HepG2 (cell line): ENCODE measurements around the gene IZUMO4. TPM values are rescaled to one million over a fixed set of nuclear protein-coding genes. Genes with fewer than 3 reads are reported as not detected.

ENCODE experiments used
- DRAP1 ChIP-seq: IDR thresholded peaks from 2 replicates; pipeline ENCODE4 v1.6.1; 2016; ENCODE audit warnings: missing genetic modification reagents, missing compliant biosample characterization
- HNRNPLL ChIP-seq: fragments of 200-400 bp; formaldehyde crosslinking; IDR thresholded peaks from 2 replicates; pipeline ENCODE4 v1.6.1; 2017; ENCODE audit warnings: mild to moderate bottlenecking, low read depth, low read length; ENCODE audit not compliant: poor library complexity, severe bottlenecking
- ISX ChIP-seq: sonication (generic); formaldehyde crosslinking; conservative IDR thresholded peaks from 2 replicates; pipeline ENCODE4 v1.5.0; 2020; ENCODE audit warnings: missing genetic modification reagents
- MLLT10 ChIP-seq: sonication (generic); formaldehyde crosslinking; IDR thresholded peaks from 2 replicates; pipeline ENCODE4 v1.4.0; 2020; ENCODE audit warnings: missing genetic modification reagents
- MTERF4 ChIP-seq: sonication (generic); formaldehyde crosslinking; IDR thresholded peaks from 2 replicates; pipeline ENCODE4 v1.8.0; 2023; ENCODE audit warnings: mild to moderate bottlenecking, missing genetic modification reagents
- MZF1 ChIP-seq: sonication (generic); formaldehyde crosslinking; IDR thresholded peaks from 2 replicates; pipeline ENCODE4 v1.8.1; 2023; ENCODE audit warnings: mild to moderate bottlenecking, missing genetic modification reagents, borderline replicate concordance
- NFE2L1 ChIP-seq: sonication (generic); formaldehyde crosslinking; IDR thresholded peaks from 2 replicates; pipeline ENCODE4 v1.4.0; 2020; ENCODE audit warnings: missing genetic modification reagents, mild to moderate bottlenecking, borderline replicate concordance
- REPIN1 ChIP-seq: sonication (generic); formaldehyde crosslinking; IDR thresholded peaks from 2 replicates; pipeline ENCODE4 v1.8.0; 2022; ENCODE audit warnings: missing genetic modification reagents, low read depth, mild to moderate bottlenecking, borderline replicate concordance
- SALL2 ChIP-seq: sonication (generic); formaldehyde crosslinking; IDR thresholded peaks from 2 replicates; pipeline ENCODE4 v1.8.1; 2023; ENCODE audit warnings: mild to moderate bottlenecking, missing genetic modification reagents, inconsistent platforms
- TRIM24 ChIP-seq: sonication (generic); formaldehyde crosslinking; IDR thresholded peaks from 2 replicates; pipeline ENCODE4 v1.8.0; 2022; ENCODE audit warnings: mild to moderate bottlenecking, missing genetic modification reagents
- ZBTB26 ChIP-seq: IDR thresholded peaks from 2 replicates; pipeline ENCODE4 v1.6.1; 2016; ENCODE audit warnings: missing compliant biosample characterization, missing genetic modification reagents, borderline replicate concordance
- ZBTB7A ChIP-seq: sonication (generic); formaldehyde crosslinking; IDR thresholded peaks from 2 replicates; pipeline ENCODE4 v1.8.0; 2022; ENCODE audit warnings: mild to moderate bottlenecking, missing genetic modification reagents
- ZNF256 ChIP-seq: sonication (generic); formaldehyde crosslinking; conservative IDR thresholded peaks from 2 replicates; pipeline ENCODE4 v1.4.0; 2020; ENCODE audit warnings: missing genetic modification reagents
- ZNF484 ChIP-seq: sonication (generic); formaldehyde crosslinking; IDR thresholded peaks from 2 replicates; pipeline ENCODE4 v1.5.1; 2020; ENCODE audit warnings: mild to moderate bottlenecking, low read depth, missing genetic modification reagents, borderline replicate concordance
- ZNF569 ChIP-seq: sonication (generic); formaldehyde crosslinking; IDR thresholded peaks from 2 replicates; pipeline ENCODE4 v1.5.0; 2020; ENCODE audit warnings: mild to moderate bottlenecking, missing genetic modification reagents, moderate library complexity, borderline replicate concordance
- polyA plus RNA-seq, 8 experiments: library from polyadenylated mRNA; depleted of rRNA in 3 of 8; stranded (reverse) in 7 of 8; unstranded in 1 of 8; fragments of >200 nt; fragmentation: Illumina TruSeq in 4 of 8; extraction: Trizol in 4 of 8; gene quantifications; 2 replicates each; pipeline versions ENCODE4 v1.2.1 to v1.2.3, GENCODE V29; 2011 to 2016; ENCODE audit warnings: low read depth in 4 of 8, missing spikeins in 1 of 8, mixed read lengths in 1 of 8; ENCODE audit not compliant: insufficient read depth in 1 of 8
- total RNA-seq, 5 experiments: library from RNA; depleted of rRNA; stranded (reverse); fragments of >200 nt; fragmentation: Illumina TruSeq; extraction: Trizol; gene quantifications; 2 replicates each; pipeline ENCODE4 v1.2.3, GENCODE V29; 2016; ENCODE audit warnings: low read depth in 1 of 5
- TF ChIP-seq, protein P1 (sequence below): sonication (generic); formaldehyde crosslinking; IDR thresholded peaks from 2 replicates; pipeline ENCODE4 v1.4.0; 2020; ENCODE audit warnings: missing genetic modification reagents
- TF ChIP-seq, protein P2 (sequence below): sonication (generic); formaldehyde crosslinking; IDR thresholded peaks from 2 replicates; pipeline ENCODE4 v1.5.0; 2020; ENCODE audit warnings: missing genetic modification reagents
- TF ChIP-seq, protein P3 (sequence below): sonication (generic); formaldehyde crosslinking; IDR thresholded peaks from 2 replicates; pipeline ENCODE4 v1.5.1; 2020; ENCODE audit warnings: mild to moderate bottlenecking, missing genetic modification reagents, borderline replicate concordance
- TF ChIP-seq, protein P4 (sequence below): sonication (generic); formaldehyde crosslinking; IDR thresholded peaks from 2 replicates; pipeline ENCODE4 v1.8.1; 2023; ENCODE audit warnings: missing genetic modification reagents, inconsistent platforms, borderline replicate concordance
- TF ChIP-seq, protein P5 (sequence below): sonication (generic); formaldehyde crosslinking; IDR thresholded peaks from 2 replicates; pipeline ENCODE4 v1.4.0; 2020; ENCODE audit warnings: missing genetic modification reagents

The IZUMO4 gene
- total and polyA plus RNA-seq, 2 of the 13 experiments (the other 11 are each of a cell fraction or from before 2014, with no cell fraction given) = 0.77 to 3.9 TPM

- TF ChIP-seq MZF1 (CRISPR knock-in tag) = no peak
- TF ChIP-seq REPIN1 (CRISPR knock-in tag) = peak; percentile 89; the same call in 1 of the 2 replicates
- TF ChIP-seq, protein P1, sequence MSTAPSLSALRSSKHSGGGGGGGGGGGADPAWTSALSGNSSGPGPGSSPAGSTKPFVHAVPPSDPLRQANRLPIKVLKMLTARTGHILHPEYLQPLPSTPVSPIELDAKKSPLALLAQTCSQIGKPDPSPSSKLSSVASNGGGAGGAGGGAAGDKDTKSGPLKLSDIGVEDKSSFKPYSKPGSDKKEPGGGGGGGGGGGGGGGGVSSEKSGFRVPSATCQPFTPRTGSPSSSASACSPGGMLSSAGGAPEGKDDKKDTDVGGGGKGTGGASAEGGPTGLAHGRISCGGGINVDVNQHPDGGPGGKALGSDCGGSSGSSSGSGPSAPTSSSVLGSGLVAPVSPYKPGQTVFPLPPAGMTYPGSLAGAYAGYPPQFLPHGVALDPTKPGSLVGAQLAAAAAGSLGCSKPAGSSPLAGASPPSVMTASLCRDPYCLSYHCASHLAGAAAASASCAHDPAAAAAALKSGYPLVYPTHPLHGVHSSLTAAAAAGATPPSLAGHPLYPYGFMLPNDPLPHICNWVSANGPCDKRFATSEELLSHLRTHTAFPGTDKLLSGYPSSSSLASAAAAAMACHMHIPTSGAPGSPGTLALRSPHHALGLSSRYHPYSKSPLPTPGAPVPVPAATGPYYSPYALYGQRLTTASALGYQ (CRISPR knock-in tag) = peak; percentile 61; the same call in 1 of the 2 replicates
- peak; percentile 89 for TF ChIP-seq SALL2
- no peak for TF ChIP-seq ZNF484 (CRISPR knock-in tag)
- no peak for TF ChIP-seq MLLT10 (CRISPR knock-in tag)
- TF ChIP-seq, protein P2, sequence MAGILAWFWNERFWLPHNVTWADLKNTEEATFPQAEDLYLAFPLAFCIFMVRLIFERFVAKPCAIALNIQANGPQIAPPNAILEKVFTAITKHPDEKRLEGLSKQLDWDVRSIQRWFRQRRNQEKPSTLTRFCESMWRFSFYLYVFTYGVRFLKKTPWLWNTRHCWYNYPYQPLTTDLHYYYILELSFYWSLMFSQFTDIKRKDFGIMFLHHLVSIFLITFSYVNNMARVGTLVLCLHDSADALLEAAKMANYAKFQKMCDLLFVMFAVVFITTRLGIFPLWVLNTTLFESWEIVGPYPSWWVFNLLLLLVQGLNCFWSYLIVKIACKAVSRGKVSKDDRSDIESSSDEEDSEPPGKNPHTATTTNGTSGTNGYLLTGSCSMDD = no peak
- no peak for TF ChIP-seq NFE2L1 (CRISPR knock-in tag)
- 0 out of 2 replicates have a peak, but pooled peaks have one; percentile 18 for TF ChIP-seq MTERF4 (CRISPR knock-in tag)
- TF ChIP-seq ZBTB7A (CRISPR knock-in tag) = no peak
- TF ChIP-seq DRAP1 (CRISPR knock-in tag) = no peak
- TF ChIP-seq ZNF256 (CRISPR knock-in tag) = no peak
- TF ChIP-seq, protein P3, sequence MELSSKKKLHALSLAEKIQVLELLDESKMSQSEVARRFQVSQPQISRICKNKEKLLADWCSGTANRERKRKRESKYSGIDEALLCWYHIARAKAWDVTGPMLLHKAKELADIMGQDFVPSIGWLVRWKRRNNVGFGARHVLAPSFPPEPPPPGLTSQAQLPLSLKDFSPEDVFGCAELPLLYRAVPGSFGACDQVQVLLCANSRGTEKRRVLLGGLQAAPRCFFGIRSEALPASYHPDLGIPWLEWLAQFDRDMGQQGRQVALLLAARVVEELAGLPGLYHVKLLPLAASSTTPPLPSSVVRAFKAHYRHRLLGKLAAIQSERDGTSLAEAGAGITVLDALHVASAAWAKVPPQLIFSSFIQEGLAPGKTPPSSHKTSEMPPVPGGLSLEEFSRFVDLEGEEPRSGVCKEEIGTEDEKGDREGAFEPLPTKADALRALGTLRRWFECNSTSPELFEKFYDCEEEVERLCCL (CRISPR knock-in tag) = no peak
- TF ChIP-seq ISX (CRISPR knock-in tag) = peak; percentile 53; the same call in 1 of the 2 replicates
- TF ChIP-seq, protein P4, sequence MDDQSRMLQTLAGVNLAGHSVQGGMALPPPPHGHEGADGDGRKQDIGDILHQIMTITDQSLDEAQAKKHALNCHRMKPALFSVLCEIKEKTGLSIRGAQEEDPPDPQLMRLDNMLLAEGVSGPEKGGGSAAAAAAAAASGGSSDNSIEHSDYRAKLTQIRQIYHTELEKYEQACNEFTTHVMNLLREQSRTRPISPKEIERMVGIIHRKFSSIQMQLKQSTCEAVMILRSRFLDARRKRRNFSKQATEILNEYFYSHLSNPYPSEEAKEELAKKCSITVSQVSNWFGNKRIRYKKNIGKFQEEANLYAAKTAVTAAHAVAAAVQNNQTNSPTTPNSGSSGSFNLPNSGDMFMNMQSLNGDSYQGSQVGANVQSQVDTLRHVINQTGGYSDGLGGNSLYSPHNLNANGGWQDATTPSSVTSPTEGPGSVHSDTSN (CRISPR knock-in tag) = no peak
- no peak for TF ChIP-seq ZNF569
- TF ChIP-seq ZBTB26 (CRISPR knock-in tag) = no peak
- TF ChIP-seq HNRNPLL = peak; percentile 50
- TF ChIP-seq, protein P5, sequence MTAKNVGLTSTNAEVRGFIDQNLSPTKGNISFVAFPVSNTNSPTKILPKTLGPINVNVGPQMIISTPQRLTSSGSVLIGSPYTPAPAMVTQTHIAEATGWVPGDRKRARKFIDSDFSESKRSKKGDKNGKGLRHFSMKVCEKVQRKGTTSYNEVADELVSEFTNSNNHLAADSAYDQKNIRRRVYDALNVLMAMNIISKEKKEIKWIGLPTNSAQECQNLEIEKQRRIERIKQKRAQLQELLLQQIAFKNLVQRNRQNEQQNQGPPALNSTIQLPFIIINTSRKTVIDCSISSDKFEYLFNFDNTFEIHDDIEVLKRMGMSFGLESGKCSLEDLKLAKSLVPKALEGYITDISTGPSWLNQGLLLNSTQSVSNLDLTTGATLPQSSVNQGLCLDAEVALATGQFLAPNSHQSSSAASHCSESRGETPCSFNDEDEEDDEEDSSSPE (CRISPR knock-in tag) = peak; percentile 70
- no peak for TF ChIP-seq TRIM24 (CRISPR knock-in tag)
Measured at GRCh38 chr19:2096034-2096479, 658 bp upstream of the IZUMO4 start, which contains the start of gene MOB3A (continued).
